Osteocyte (in vitro differentiated cells): ENCODE results near the gene SLC39A8. TPM values are rescaled to one million over a fixed set of nuclear protein-coding genes. Genes with fewer than 3 reads are reported as not detected.

ENCODE experiments used
- DNase-seq: peaks from one replicate; pipeline ENCODE4 v3.0.0; 2021; ENCODE audit warnings: mixed read lengths; ENCODE audit not compliant: unreplicated experiment; ENCODE audit errors: extremely low spot score
- H3K27ac Mint-ChIP-seq: one replicate; pipeline ENCODE4 v1.8.0; 2021; ENCODE audit warnings: mild to moderate bottlenecking, mixed read lengths; ENCODE audit not compliant: unreplicated experiment
- H3K27me3 Mint-ChIP-seq: one replicate; pipeline ENCODE4 v1.8.0; 2021; ENCODE audit warnings: mixed read lengths; ENCODE audit not compliant: unreplicated experiment
- H3K36me3 Mint-ChIP-seq: one replicate; pipeline ENCODE4 v1.8.0; 2021; ENCODE audit warnings: mixed read lengths; ENCODE audit not compliant: unreplicated experiment
- H3K4me1 Mint-ChIP-seq: one replicate; pipeline ENCODE4 v1.8.0; 2021; ENCODE audit warnings: mixed read lengths; ENCODE audit not compliant: unreplicated experiment
- H3K4me3 Mint-ChIP-seq: one replicate; pipeline ENCODE4 v1.8.0; 2021; ENCODE audit warnings: mild to moderate bottlenecking, moderate library complexity, mixed read lengths; ENCODE audit not compliant: unreplicated experiment
- H3K9me3 Mint-ChIP-seq: one replicate; pipeline ENCODE4 v1.8.0; 2021; ENCODE audit warnings: mixed read lengths; ENCODE audit not compliant: unreplicated experiment
- total RNA-seq: library from RNA; stranded (reverse); gene quantifications from 2 replicates; pipeline ENCODE4 v1.2.1, GENCODE V29; 2021
- TF ChIP-seq, protein P1 (sequence below): fragments of 200-600 bp; sonication (generic); IDR thresholded peaks from 2 replicates; pipeline ENCODE4 v1.5.0; 2021; ENCODE audit warnings: antibody characterized with exemption, mild to moderate bottlenecking, moderate library complexity

The SLC39A8 gene
- total RNA-seq, 1 donor from 2014 or later: 1.0 TPM

DNA sequence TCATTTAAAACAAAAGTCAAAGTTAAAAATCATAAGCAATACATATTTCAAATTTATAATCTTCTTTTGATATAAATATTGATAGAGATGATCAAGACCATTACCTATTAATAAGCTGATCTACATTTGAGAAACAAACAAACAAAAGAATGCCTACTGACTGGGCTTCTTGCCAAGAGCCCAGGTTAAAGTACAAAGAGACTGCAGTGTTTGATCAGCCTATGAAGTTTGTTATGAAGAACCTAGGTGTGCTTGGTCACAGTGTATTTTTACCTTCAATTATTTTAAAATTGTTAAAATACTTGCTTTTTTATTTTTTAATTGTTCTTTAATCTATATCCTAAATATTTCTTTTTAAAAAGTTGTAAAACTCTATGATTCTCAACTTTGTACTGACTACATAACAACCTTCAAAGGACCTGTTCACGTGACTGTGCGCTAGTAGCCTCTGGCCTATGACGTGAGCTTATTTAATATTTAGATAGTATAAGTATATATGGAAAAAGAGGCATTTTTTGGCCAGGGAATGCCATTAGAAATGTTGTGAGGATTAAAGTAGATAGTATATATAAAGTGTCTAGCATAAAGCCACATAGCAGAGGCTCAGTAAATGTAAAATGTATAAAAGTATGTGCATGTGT lies 11.4 kb upstream of the SLC39A8 start:
- no peak overlapping the region for H3K27ac Mint-ChIP-seq
- DNase-seq: no peak
- no peak overlapping the region for H3K4me3 Mint-ChIP-seq
- H3K27me3 Mint-ChIP-seq: peaks cover 44% of the 10 kb centered on the region
- H3K36me3 Mint-ChIP-seq: no peaks in the 10 kb centered on the region
- TF ChIP-seq, protein P1, sequence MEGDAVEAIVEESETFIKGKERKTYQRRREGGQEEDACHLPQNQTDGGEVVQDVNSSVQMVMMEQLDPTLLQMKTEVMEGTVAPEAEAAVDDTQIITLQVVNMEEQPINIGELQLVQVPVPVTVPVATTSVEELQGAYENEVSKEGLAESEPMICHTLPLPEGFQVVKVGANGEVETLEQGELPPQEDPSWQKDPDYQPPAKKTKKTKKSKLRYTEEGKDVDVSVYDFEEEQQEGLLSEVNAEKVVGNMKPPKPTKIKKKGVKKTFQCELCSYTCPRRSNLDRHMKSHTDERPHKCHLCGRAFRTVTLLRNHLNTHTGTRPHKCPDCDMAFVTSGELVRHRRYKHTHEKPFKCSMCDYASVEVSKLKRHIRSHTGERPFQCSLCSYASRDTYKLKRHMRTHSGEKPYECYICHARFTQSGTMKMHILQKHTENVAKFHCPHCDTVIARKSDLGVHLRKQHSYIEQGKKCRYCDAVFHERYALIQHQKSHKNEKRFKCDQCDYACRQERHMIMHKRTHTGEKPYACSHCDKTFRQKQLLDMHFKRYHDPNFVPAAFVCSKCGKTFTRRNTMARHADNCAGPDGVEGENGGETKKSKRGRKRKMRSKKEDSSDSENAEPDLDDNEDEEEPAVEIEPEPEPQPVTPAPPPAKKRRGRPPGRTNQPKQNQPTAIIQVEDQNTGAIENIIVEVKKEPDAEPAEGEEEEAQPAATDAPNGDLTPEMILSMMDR: no peak
- H3K4me1 Mint-ChIP-seq: no peaks in the 10 kb centered on the region
- H3K9me3 Mint-ChIP-seq: no peaks in the 10 kb centered on the region

DNA sequence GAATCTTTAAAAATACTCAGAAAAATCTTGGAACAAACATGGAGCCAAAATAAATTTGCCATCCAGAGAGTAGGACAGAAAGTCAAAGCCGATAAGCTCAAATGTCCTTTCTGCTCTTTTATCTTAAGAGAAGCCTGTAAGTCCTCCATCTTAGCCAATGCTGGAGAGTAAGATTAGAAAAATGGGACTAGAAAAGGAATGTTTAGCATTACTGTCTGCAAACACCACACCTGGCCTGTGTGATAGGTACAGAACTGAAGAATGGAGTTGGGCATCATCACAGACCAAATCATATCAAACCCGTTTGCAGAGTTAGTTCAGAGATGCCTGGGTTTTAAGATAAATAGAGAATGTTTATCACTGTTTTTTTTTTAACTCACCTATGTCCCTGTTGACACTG lies 10.5 kb upstream of the SLC39A8 start:
- no peak for DNase-seq
- Mint-ChIP-seq H3K9me3 (no peaks in the 10 kb centered on the region), H3K36me3 (no peaks in the 10 kb centered on the region), H3K4me3 (no peak overlapping the region), H3K27ac (no peak overlapping the region), H3K4me1 (no peaks in the 10 kb centered on the region), H3K27me3 (peaks cover 53% of the 10 kb centered on the region)
- TF ChIP-seq, protein P1: no peak

DNA sequence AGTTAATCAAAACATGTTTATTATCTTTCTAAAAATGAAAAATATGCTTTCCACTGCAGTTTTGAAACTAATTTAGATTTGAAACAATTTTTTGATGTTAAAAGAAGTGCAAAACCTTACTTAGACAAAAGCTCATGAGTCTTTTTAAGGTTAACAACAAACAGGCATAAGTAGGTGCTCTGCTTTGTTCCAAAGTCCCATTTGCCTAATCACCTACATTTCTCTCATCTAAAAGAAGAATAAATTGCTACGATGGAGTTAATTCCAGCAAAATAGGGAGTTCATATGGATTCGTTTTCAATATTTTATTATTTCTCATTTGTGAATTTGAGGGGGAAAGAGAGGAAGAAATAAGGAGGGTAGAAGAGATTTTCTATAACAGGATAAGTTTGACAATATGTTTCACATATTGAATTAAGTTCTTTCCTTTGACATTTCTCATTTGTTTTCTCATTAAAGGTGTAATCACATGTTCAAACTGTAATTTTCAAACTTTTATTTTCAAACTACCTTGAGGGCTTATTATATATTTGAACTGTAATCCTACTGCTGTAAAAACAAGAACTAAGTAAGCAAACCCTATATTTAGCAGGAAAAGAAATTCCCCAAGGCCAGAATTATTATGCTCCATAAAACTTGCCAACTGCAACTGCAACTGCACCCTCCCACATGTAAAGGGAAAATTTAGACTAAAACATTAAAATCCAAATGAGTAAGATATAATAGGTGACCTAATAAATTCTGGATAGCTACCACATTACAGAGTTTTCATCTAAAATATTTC lies 9.6 kb upstream of the SLC39A8 start:
- Mint-ChIP-seq H3K4me1 (no peaks in the 10 kb centered on the region), H3K27me3 (peaks cover 55% of the 10 kb centered on the region), H3K27ac (no peak overlapping the region), H3K4me3 (no peak overlapping the region), H3K36me3 (no peaks in the 10 kb centered on the region), H3K9me3 (no peaks in the 10 kb centered on the region)
- no peak for DNase-seq
- TF ChIP-seq, protein P1: no peak

DNA sequence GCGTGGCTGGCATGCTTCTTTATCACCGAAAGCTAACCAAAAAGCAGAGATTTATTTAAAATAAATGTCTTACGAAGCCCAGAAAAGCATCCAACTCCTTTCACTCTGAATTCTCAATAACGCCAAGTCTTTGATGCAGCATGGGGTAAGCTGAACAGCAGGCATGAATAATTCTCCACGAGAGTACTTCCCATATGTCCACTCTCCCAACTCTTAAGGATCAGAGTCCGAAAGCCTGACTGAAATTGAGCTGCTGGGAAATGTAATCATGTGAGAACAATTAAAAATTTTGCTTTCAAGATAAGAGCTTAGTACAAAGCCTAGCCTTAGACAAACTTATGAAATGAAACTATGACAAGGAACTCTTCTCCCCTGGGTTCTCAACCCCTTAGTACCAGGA lies 7.5 kb upstream of the SLC39A8 start:
- TF ChIP-seq, protein P1: no peak
- no peak overlapping the region for H3K27ac Mint-ChIP-seq

DNA sequence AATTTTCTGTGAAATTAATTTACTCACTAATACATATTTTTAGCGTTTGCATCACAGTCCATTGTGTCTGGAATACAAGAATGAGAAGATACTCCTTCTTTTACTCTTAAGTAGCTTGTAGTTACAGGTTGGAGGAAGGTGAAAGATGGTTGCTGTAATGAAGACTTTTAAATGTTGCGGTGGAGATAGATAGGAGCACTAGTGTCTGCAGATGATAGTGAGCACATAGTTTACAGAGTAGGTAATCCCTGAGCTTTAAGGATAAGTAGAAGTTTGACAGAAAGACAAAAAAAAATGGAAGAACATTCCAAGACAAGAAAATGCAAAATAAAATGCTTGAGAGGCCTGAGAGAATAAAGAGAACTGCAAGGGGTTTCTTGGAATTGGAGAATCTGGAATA lies 5.4 kb upstream of the SLC39A8 start:
- Mint-ChIP-seq H3K4me3 (no peak overlapping the region), H3K9me3 (no peaks in the 10 kb centered on the region), H3K27me3 (peaks cover 66% of the 10 kb centered on the region), H3K4me1 (peaks cover under 1% of the 10 kb centered on the region), H3K27ac (no peak overlapping the region), H3K36me3 (no peaks in the 10 kb centered on the region)
- TF ChIP-seq, protein P1: no peak
- no peak for DNase-seq

More for the DNA sequence above, 7.5 kb upstream of the SLC39A8 start:
- Mint-ChIP-seq H3K4me3 (no peak overlapping the region), H3K9me3 (no peaks in the 10 kb centered on the region), H3K36me3 (no peaks in the 10 kb centered on the region), H3K4me1 (no peaks in the 10 kb centered on the region), H3K27me3 (peaks cover 60% of the 10 kb centered on the region)
- no peak for DNase-seq
